HepG2 (cell line): ENCODE data around the gene MYL11. TPM values are rescaled to one million over a fixed set of nuclear protein-coding genes. Genes with fewer than 3 reads are reported as not detected.

ENCODE experiments used
- EED ChIP-seq: sonication (generic); formaldehyde crosslinking; IDR thresholded peaks from 2 replicates; pipeline ENCODE4 v1.5.0; 2020; ENCODE audit warnings: mild to moderate bottlenecking, missing genetic modification reagents
- KMT2B ChIP-seq: IDR thresholded peaks from 2 replicates; pipeline ENCODE4 v1.6.1; 2016; ENCODE audit warnings: missing genetic modification reagents, missing compliant biosample characterization
- NONO ChIP-seq, 2 experiments: fragments of 450-650 bp in 1 of 2; sonication (generic) in 1 of 2; formaldehyde crosslinking in 1 of 2; IDR thresholded peaks in 1 of 2; conservative IDR thresholded peaks in 1 of 2; 2 replicates each; pipeline versions ENCODE4 v1.6.1 to v1.8.0; 2017 to 2022; ENCODE audit warnings: mild to moderate bottlenecking in 1 of 2, missing genetic modification reagents in 1 of 2, moderate library complexity in 1 of 2
- PPARG ChIP-seq: conservative IDR thresholded peaks from 2 replicates; pipeline ENCODE4 v1.6.1; 2016; ENCODE audit warnings: missing biosample characterization, missing genetic modification reagents
- SALL2 ChIP-seq: sonication (generic); formaldehyde crosslinking; IDR thresholded peaks from 2 replicates; pipeline ENCODE4 v1.8.1; 2023; ENCODE audit warnings: mild to moderate bottlenecking, missing genetic modification reagents, inconsistent platforms
- SMARCE1 ChIP-seq: fragments of 450-650 bp; IDR thresholded peaks from 2 replicates; pipeline ENCODE4 v1.6.1; 2017; ENCODE audit warnings: borderline replicate concordance
- SOX6 ChIP-seq, 2 experiments: fragments of 450-650 bp in 1 of 2; sonication (generic) in 1 of 2; formaldehyde crosslinking in 1 of 2; IDR thresholded peaks; 2 replicates each; pipeline versions ENCODE4 v1.4.0 to v1.6.1; 2017 to 2020; ENCODE audit warnings: antibody characterized with exemption in 1 of 2, mild to moderate bottlenecking in 1 of 2, missing genetic modification reagents in 1 of 2
- SYNCRIP ChIP-seq: fragments of 200-400 bp; formaldehyde crosslinking; IDR thresholded peaks from 2 replicates; pipeline ENCODE4 v1.6.1; 2018; ENCODE audit warnings: mild to moderate bottlenecking, low read depth, low read length; ENCODE audit not compliant: insufficient read depth
- XRCC5 ChIP-seq: fragments of 200-400 bp; formaldehyde crosslinking; optimal IDR thresholded peaks from 2 replicates; pipeline ENCODE3; 2017; ENCODE audit warnings: mild to moderate bottlenecking, low read length
- ZC3H13 ChIP-seq: sonication (generic); formaldehyde crosslinking; IDR thresholded peaks from 2 replicates; pipeline ENCODE4 v1.8.1; 2023; ENCODE audit warnings: mild to moderate bottlenecking, missing genetic modification reagents, moderate library complexity
- ZNF281 ChIP-seq: sonication (generic); formaldehyde crosslinking; IDR thresholded peaks from 2 replicates; pipeline ENCODE4 v1.4.0; 2020; ENCODE audit warnings: missing genetic modification reagents, borderline replicate concordance
- ZNF775 ChIP-seq: sonication (generic); formaldehyde crosslinking; IDR thresholded peaks from 2 replicates; pipeline ENCODE4 v1.4.0; 2020; ENCODE audit warnings: missing genetic modification reagents, mild to moderate bottlenecking, moderate library complexity, borderline replicate concordance
- ZSCAN29 ChIP-seq: sonication (generic); formaldehyde crosslinking; conservative IDR thresholded peaks from 2 replicates; pipeline ENCODE4 v1.4.0; 2020; ENCODE audit warnings: mild to moderate bottlenecking, missing genetic modification reagents
- polyA plus RNA-seq, 8 experiments: library from polyadenylated mRNA; depleted of rRNA in 3 of 8; stranded (reverse) in 7 of 8; unstranded in 1 of 8; fragments of >200 nt; fragmentation: Illumina TruSeq in 4 of 8; extraction: Trizol in 4 of 8; gene quantifications; 2 replicates each; pipeline versions ENCODE4 v1.2.1 to v1.2.3, GENCODE V29; 2011 to 2016; ENCODE audit warnings: low read depth in 4 of 8, missing spikeins in 1 of 8, mixed read lengths in 1 of 8; ENCODE audit not compliant: insufficient read depth in 1 of 8
- total RNA-seq, 5 experiments: library from RNA; depleted of rRNA; stranded (reverse); fragments of >200 nt; fragmentation: Illumina TruSeq; extraction: Trizol; gene quantifications; 2 replicates each; pipeline ENCODE4 v1.2.3, GENCODE V29; 2016; ENCODE audit warnings: low read depth in 1 of 5
- TF ChIP-seq, protein P1 (sequence below): sonication (generic); formaldehyde crosslinking; IDR thresholded peaks from 2 replicates; pipeline ENCODE4 v1.4.0; 2020; ENCODE audit warnings: mild to moderate bottlenecking, missing genetic modification reagents
- TF ChIP-seq, protein P2 (sequence below): sonication (generic); formaldehyde crosslinking; IDR thresholded peaks from 2 replicates; pipeline ENCODE4 v1.8.0; 2022; ENCODE audit warnings: mild to moderate bottlenecking, missing genetic modification reagents; ENCODE audit not compliant: insufficient replicate concordance

Gene MYL11
- total and polyA plus RNA-seq, 2 of the 13 experiments (the other 11 are each of a cell fraction or from before 2014, with no cell fraction given) = not detected

DNA sequence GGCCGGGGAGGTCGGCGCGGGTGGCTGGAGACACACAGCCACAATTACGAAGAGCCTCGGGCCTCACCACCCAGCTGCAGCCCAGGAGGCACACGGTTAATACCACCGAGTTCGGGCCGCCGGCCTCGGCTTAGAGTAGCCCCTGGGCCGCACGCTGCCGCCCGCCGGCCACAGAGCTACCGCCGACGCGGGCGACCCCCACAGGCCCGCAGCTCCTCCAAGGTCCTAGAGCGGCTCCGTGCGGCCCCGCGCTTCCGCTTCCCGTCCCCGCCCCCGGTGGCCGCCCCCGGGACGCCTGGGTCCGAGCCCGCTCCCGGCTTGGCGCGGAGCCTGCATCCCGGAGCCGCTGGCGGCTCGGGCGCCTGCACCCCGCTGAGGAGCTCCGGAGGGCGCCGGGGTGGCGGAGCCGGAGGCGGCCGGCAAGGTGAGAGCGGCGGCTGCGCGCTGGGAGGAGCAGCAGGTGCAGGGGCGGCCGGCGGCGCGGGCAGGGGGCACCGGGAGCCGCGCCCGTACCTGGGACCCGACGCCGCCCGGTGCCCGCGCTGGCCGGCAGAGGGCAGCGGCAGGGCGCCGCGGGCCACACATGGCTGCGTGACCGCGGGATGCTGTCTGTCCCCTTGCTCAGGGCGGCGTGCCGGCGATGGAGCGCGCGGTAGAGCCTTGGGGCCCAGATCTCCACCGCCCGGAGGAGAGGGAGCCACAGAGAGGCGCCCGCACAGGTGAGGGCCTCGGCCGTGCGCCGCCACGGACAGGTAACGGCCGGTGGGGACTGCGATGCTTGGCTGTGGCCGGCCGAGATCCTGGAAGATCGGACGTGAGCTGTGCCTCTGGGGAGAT, 20.8 kb downstream of the MYL11 start, which contains the start of gene ZNF48 (continued):
- TF ChIP-seq, protein P1, sequence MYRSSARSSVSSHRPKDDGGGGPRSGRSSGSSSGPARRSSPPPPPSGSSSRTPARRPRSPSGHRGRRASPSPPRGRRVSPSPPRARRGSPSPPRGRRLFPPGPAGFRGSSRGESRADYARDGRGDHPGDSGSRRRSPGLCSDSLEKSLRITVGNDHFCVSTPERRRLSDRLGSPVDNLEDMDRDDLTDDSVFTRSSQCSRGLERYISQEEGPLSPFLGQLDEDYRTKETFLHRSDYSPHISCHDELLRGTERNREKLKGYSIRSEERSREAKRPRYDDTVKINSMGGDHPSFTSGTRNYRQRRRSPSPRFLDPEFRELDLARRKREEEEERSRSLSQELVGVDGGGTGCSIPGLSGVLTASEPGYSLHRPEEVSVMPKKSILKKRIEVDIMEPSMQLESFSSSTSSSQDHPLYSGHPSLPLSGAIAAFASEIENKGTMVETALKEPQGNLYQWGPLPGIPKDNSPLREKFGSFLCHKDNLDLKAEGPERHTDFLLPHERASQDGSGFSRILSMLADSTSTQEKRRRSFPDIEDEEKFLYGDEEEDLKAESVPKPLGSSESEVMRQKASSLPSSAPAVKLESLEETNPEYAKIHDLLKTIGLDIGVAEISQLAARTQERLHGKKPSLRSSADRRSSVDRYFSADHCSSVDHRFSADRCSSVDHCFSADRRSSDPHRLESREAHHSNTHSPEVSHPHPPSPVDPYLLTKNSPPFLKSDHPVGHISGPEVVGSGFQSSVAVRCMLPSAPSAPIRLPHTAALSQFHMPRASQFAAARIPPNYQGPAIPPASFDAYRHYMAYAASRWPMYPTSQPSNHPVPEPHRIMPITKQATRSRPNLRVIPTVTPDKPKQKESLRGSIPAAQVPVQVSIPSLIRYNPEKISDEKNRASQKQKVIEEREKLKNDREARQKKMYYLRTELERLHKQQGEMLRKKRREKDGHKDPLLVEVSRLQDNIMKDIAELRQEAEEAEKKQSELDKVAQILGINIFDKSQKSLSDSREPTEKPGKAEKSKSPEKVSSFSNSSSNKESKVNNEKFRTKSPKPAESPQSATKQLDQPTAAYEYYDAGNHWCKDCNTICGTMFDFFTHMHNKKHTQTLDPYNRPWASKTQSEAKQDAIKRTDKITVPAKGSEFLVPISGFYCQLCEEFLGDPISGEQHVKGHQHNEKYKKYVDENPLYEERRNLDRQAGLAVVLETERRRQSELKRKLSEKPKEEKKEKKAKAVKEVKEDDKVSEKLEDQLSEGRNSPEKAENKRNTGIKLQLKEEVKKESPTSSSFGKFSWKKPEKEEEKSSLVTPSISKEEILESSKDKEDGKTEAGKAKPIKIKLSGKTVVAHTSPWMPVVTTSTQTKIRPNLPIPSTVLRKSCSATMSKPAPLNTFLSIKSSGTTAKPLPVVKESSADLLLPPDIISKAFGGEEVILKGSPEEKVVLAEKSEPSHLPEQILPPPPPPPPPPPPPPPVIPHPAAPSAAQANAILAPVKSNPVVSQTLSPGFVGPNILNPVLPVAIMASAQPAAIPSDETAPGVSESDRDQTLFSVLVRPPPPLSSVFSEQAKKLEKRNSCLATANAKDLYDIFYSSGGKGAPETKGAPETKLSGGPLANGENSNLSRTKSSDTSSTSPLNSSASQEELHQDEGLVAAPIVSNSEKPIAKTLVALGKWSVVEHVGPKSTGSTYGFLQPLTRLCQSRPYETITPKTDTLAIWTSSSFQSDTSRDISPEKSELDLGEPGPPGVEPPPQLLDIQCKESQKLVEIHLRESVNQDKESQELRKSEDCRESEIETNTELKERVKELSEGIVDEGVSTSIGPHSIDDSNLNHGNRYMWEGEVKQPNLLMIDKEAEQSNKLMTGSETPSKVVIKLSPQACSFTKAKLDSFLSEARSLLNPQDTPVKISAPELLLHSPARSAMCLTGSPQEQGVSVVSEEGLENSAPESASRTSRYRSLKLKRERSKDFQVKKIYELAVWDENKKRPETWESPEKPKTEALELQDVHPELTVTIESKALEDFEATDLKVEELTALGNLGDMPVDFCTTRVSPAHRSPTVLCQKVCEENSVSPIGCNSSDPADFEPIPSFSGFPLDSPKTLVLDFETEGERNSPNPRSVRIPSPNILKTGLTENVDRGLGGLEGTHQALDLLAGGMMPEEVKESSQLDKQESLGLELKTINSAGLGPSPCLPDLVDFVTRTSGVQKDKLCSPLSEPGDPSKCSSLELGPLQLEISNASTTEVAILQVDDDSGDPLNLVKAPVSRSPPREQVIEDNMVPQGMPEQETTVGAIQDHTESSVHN (CRISPR knock-in tag) = 0 out of 2 replicates have a peak, but pooled peaks have one; percentile 54
- TF ChIP-seq SOX6 (IDR thresholded peaks at IDR 0.05) (no peak), SOX6 (CRISPR knock-in tag; IDR thresholded peaks at IDR 0.05) (peak; percentile 26; the same call in 1 of the 2 replicates), ZNF281 (peak; percentile 67; the same call in 1 of the 2 replicates), XRCC5 (peak; percentile 89), SALL2 (CRISPR knock-in tag) (peak; percentile 92), SMARCE1 (no peak), KMT2B (CRISPR knock-in tag) (peak; percentile 58), PPARG (0 out of 2 replicates have a peak, but pooled peaks have one; percentile 35), EED (CRISPR knock-in tag) (no peak), NONO (IDR thresholded peaks at IDR 0.05) (no peak), NONO (CRISPR knock-in tag; conservative IDR thresholded peaks at IDR 0.05) (peak; percentile 87), SYNCRIP (no peak), ZNF775 (CRISPR knock-in tag) (no peak), ZC3H13 (CRISPR knock-in tag) (no peak), ZSCAN29 (CRISPR knock-in tag) (0 out of 2 replicates have a peak, but pooled peaks have one; percentile 52)
- TF ChIP-seq, protein P2, sequence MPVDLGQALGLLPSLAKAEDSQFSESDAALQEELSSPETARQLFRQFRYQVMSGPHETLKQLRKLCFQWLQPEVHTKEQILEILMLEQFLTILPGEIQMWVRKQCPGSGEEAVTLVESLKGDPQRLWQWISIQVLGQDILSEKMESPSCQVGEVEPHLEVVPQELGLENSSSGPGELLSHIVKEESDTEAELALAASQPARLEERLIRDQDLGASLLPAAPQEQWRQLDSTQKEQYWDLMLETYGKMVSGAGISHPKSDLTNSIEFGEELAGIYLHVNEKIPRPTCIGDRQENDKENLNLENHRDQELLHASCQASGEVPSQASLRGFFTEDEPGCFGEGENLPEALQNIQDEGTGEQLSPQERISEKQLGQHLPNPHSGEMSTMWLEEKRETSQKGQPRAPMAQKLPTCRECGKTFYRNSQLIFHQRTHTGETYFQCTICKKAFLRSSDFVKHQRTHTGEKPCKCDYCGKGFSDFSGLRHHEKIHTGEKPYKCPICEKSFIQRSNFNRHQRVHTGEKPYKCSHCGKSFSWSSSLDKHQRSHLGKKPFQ (CRISPR knock-in tag) = peak; percentile 20
